Islet of Langerhans (tissue), 1 donor: ENCODE results near the gene PARVG.
"Not testable (repeated sequence)": the region's sequence is repeated elsewhere in the genome, so short reads cannot be mapped to it uniquely, and the experiment has no call there.

Source experiments
- FAIRE-seq: peaks from one replicate; lab custom pipeline; 2011; peaks lifted over from hg19 to GRCh38; lab: Jason Lieb, UNC

The PARVG gene

GRCh38 chr22:44213489-44214043 is 32.8 kb downstream of the PARVG start:
- no peak for FAIRE-seq

GRCh38 chr22:44214187-44214586 is 33.5 kb downstream of the PARVG start:
- no peak for FAIRE-seq

GRCh38 chr22:44214764-44215163 is 34.0 kb downstream of the PARVG start:
- no peak for FAIRE-seq

GRCh38 chr22:44215287-44215686 is 34.6 kb downstream of the PARVG start:
- FAIRE-seq, result no peak

- no peak for FAIRE-seq
These were observed 36.6 kb downstream of the PARVG start for GRCh38 chr22:44217346-44217745.

GRCh38 chr22:44218071-44218470 is 37.3 kb downstream of the PARVG start:
- no peak for FAIRE-seq

GRCh38 chr22:44219101-44219870 is 38.6 kb downstream of the PARVG start:
- FAIRE-seq, result no peak

GRCh38 chr22:44220727-44221680 is 40.3 kb downstream of the PARVG start:
- no peak for FAIRE-seq

GRCh38 chr22:44221710-44222475 is 41.2 kb downstream of the PARVG start:
- no peak for FAIRE-seq

- FAIRE-seq, result no peak
These were observed 43.4 kb downstream of the PARVG start for GRCh38 chr22:44224166-44224565.

- FAIRE-seq, result no peak
These were observed 44.5 kb downstream of the PARVG start for GRCh38 chr22:44225091-44225689.

- no peak for FAIRE-seq
These were observed 45.1 kb downstream of the PARVG start for GRCh38 chr22:44225812-44226211.

GRCh38 chr22:44229331-44229730 is 48.6 kb downstream of the PARVG start:
- no peak for FAIRE-seq

- FAIRE-seq, result no peak
These were observed 49.1 kb downstream of the PARVG start for GRCh38 chr22:44229809-44230208.

GRCh38 chr22:44231233-44231632 is 50.5 kb downstream of the PARVG start:
- FAIRE-seq, result no peak

GRCh38 chr22:44234372-44234771 is 53.6 kb downstream of the PARVG start:
- not testable (repeated sequence) for FAIRE-seq

- FAIRE-seq, result no peak
These were observed 56.6 kb downstream of the PARVG start for GRCh38 chr22:44237290-44237689.

- not testable (repeated sequence) for FAIRE-seq
These were observed 60.4 kb downstream of the PARVG start for GRCh38 chr22:44241121-44241520.

- FAIRE-seq, result no peak
These were observed 62.4 kb downstream of the PARVG start for GRCh38 chr22:44242946-44243724.

- no peak for FAIRE-seq
These were observed 63.0 kb downstream of the PARVG start for GRCh38 chr22:44243761-44244160.

- FAIRE-seq, result no peak
These were observed 63.6 kb downstream of the PARVG start for GRCh38 chr22:44244265-44244822.
